GM10248 (cell line): Measurements from ENCODE around the gene SDK1.

Experiments used
- CTCF ChIA-PET: fragments of 300-600 bp; sonication (Branson Sonifier 250); formaldehyde crosslinking; extraction: SDS; loops from one replicate; lab custom pipeline; 2021; ENCODE audit warnings: antibody characterized with exemption; lab: Yijun Ruan, JAX
- POLR2A ChIA-PET: fragments of 350-650 bp; sonication (Branson Sonifier 250); formaldehyde crosslinking; extraction: SDS; loops from one replicate; lab custom pipeline; 2020; ENCODE audit warnings: antibody characterized with exemption; lab: Yijun Ruan, JAX
- DNase-seq: peaks from one replicate; pipeline ENCODE4 v3.0.0; 2012; ENCODE audit errors: extremely low spot score
- CTCF ChIP-seq: IDR thresholded peaks from 2 replicates; pipeline ENCODE4 v1.5.1; 2012; ENCODE audit warnings: mild to moderate bottlenecking, low read depth; ENCODE audit errors: extremely low read depth, missing control alignments, control extremely low read depth

The SDK1 gene

GRCh38 chr7:3321745-3322144 is 20.7 kb downstream of the SDK1 start:
- POLR2A ChIA-PET, result no interaction called here
- CTCF ChIA-PET, result no interaction called here
- no peak for TF ChIP-seq CTCF
- DNase-seq, result no peak

- no peak for DNase-seq
- POLR2A ChIA-PET, result no interaction called here
- CTCF ChIA-PET, result no interaction called here
- no peak for TF ChIP-seq CTCF
Observed at GRCh38 chr7:3326246-3326645, 25.2 kb downstream of the SDK1 start.

- DNase-seq, result no peak
- no peak for TF ChIP-seq CTCF
- ChIA-PET CTCF (no interaction called here), POLR2A (no interaction called here)
Observed at GRCh38 chr7:3327099-3327498, 26.0 kb downstream of the SDK1 start.

GRCh38 chr7:3327655-3328054 is 26.6 kb downstream of the SDK1 start:
- POLR2A ChIA-PET, result no interaction called here
- CTCF ChIA-PET, result no interaction called here
- DNase-seq, result no peak
- no peak for TF ChIP-seq CTCF

- DNase-seq, result no peak
- TF ChIP-seq CTCF, result no peak
- CTCF ChIA-PET, result no interaction called here
- POLR2A ChIA-PET, result no interaction called here
Observed at GRCh38 chr7:3332308-3332707, 31.3 kb downstream of the SDK1 start.

GRCh38 chr7:3333861-3334260 is 32.8 kb downstream of the SDK1 start:
- CTCF ChIA-PET, result interaction anchor here (1.0 kb wide), 1 partner anchor 14 kb away, joined by 3 read pairs; no protein-coding TSS in a partner anchor
- TF ChIP-seq CTCF, result no peak
- no peak for DNase-seq
- POLR2A ChIA-PET, result no interaction called here

- TF ChIP-seq CTCF, result no peak
- no peak for DNase-seq
- POLR2A ChIA-PET, result no interaction called here
- CTCF ChIA-PET, result no interaction called here
Observed at GRCh38 chr7:3336042-3336665, 35.1 kb downstream of the SDK1 start.
